SU-DHL-6 (cell line): ENCODE measurements around the gene CHRD.

Experiments used
- H2AFZ ChIP-seq: fragments of 200-600 bp; sonication (generic); 2 replicates; pipeline ENCODE4 v1.6.1; 2014; ENCODE audit warnings: low read depth, mild to moderate bottlenecking, moderate library complexity, mixed read lengths, antibody characterized with exemption, low read length; ENCODE audit not compliant: severe bottlenecking
- H3F3A ChIP-seq: fragments of 200-600 bp; shearing (Covaris generic); 2 replicates; pipeline ENCODE4 v1.6.0; 2016; ENCODE audit warnings: antibody characterized with exemption, mild to moderate bottlenecking; ENCODE audit not compliant: insufficient read depth
- H3K27ac ChIP-seq: fragments of 200-600 bp; sonication (generic); 2 replicates; pipeline ENCODE4 v1.5.1; 2016; ENCODE audit warnings: low read depth, mild to moderate bottlenecking, low read length, moderate library complexity, mixed read lengths
- H3K27me3 ChIP-seq: fragments of 200-600 bp; sonication (generic), shearing (Covaris generic); 2 replicates; pipeline ENCODE4 v1.6.0; 2014; ENCODE audit warnings: mild to moderate bottlenecking, low read length
- H3K36me3 ChIP-seq: fragments of 200-600 bp; sonication (generic); 2 replicates; pipeline ENCODE4 v1.6.1; 2014; ENCODE audit warnings: mild to moderate bottlenecking, low read length, mixed read lengths
- H3K4me2 ChIP-seq: fragments of 300-600, 200-600 bp; shearing (Covaris generic), sonication (generic); 2 replicates; pipeline ENCODE4 v1.6.0; 2014; ENCODE audit warnings: low read length, low read depth, mild to moderate bottlenecking; ENCODE audit not compliant: poor library complexity, severe bottlenecking
- H3K4me3 ChIP-seq: fragments of 200-600 bp; sonication (generic); 2 replicates; pipeline ENCODE4 v1.5.1; 2014; ENCODE audit warnings: antibody characterized with exemption, low read length, mild to moderate bottlenecking, mixed read lengths; ENCODE audit not compliant: insufficient read depth, poor library complexity, severe bottlenecking
- H3K79me2 ChIP-seq: fragments of 200-600 bp; sonication (generic); 2 replicates; pipeline ENCODE4 v1.6.1; 2014; ENCODE audit warnings: mild to moderate bottlenecking, low read length, moderate library complexity; ENCODE audit not compliant: insufficient read depth
- H3K9ac ChIP-seq: fragments of 200-600 bp; sonication (generic); 2 replicates; pipeline ENCODE4 v1.7.0; 2014; ENCODE audit warnings: mild to moderate bottlenecking, low read length
- H3K9me2 ChIP-seq: fragments of 200-600 bp; sonication (generic); replicated peaks from 2 replicates; pipeline ENCODE4 v1.6.1; 2014; ENCODE audit warnings: low read length; ENCODE audit not compliant: insufficient read depth
- H3K9me3 ChIP-seq: fragments of 200-600 bp; sonication (generic); 2 replicates; pipeline ENCODE4 v1.6.1; 2014; ENCODE audit warnings: low read length, mixed read lengths; ENCODE audit not compliant: insufficient read depth
- H4K20me1 ChIP-seq: fragments of 200-600 bp; sonication (generic); 2 replicates; pipeline ENCODE4 v1.6.1; 2014; ENCODE audit warnings: low read depth, mild to moderate bottlenecking, antibody characterized with exemption, low read length, moderate library complexity, mixed read lengths
- CTCF ChIP-seq: fragments of 200-600 bp; sonication (generic); IDR thresholded peaks from one replicate; pipeline ENCODE4 v1.5.1; 2017; ENCODE audit warnings: antibody characterized with exemption, mild to moderate bottlenecking, low read length, moderate library complexity; ENCODE audit not compliant: insufficient read depth, poor library complexity, severe bottlenecking
- EZH2phosphoT487 ChIP-seq: fragments of 200-600 bp; sonication (generic), shearing (Covaris generic); conservative IDR thresholded peaks from 2 replicates; pipeline ENCODE4 v1.6.1; 2018; ENCODE audit warnings: mild to moderate bottlenecking, antibody characterized with exemption, low read length, moderate library complexity, mixed read lengths

The CHRD gene

GRCh38 chr3:184351511-184352148 lies 28.2 kb upstream of the CHRD start:
- no peaks in the 10 kb centered on the region for H3K27me3 ChIP-seq
- H3K4me2 ChIP-seq: no peak overlapping the region
- no peaks in the 10 kb centered on the region for H3F3A ChIP-seq
- H3K79me2 ChIP-seq: no peaks in the 10 kb centered on the region
- no peak overlapping the region for H3K27ac ChIP-seq
- H4K20me1 ChIP-seq: no peaks in the 10 kb centered on the region
- no peaks in the 10 kb centered on the region for H3K36me3 ChIP-seq
- TF ChIP-seq CTCF (no peak), EZH2phosphoT487 (no peak)
- H3K9ac ChIP-seq: no peak overlapping the region
- no peak overlapping the region for H2AFZ ChIP-seq
- H3K9me2 ChIP-seq: no peaks in the 10 kb centered on the region
- no peaks in the 10 kb centered on the region for H3K9me3 ChIP-seq
- no peak overlapping the region for H3K4me3 ChIP-seq

- Histone ChIP-seq H3K4me2 (no peak overlapping the region), H2AFZ (no peak overlapping the region), H3F3A (no peaks in the 10 kb centered on the region), H3K9me3 (no peaks in the 10 kb centered on the region), H3K79me2 (no peaks in the 10 kb centered on the region), H3K36me3 (no peaks in the 10 kb centered on the region), H3K27ac (no peak overlapping the region), H3K9ac (no peak overlapping the region), H3K9me2 (no peaks in the 10 kb centered on the region), H3K27me3 (no peaks in the 10 kb centered on the region), H4K20me1 (no peaks in the 10 kb centered on the region), H3K4me3 (no peak overlapping the region)
- TF ChIP-seq CTCF: no peak
- TF ChIP-seq EZH2phosphoT487: no peak
Measured at GRCh38 chr3:184352149-184352785, 27.6 kb upstream of the CHRD start.

- Histone ChIP-seq H2AFZ (no peak overlapping the region), H3K36me3 (no peaks in the 10 kb centered on the region), H3K27me3 (no peaks in the 10 kb centered on the region), H3K4me2 (no peak overlapping the region), H3F3A (no peaks in the 10 kb centered on the region), H3K9me3 (no peaks in the 10 kb centered on the region), H3K9ac (no peak overlapping the region), H3K4me3 (no peak overlapping the region), H3K27ac (no peak overlapping the region), H3K79me2 (no peaks in the 10 kb centered on the region), H3K9me2 (no peaks in the 10 kb centered on the region), H4K20me1 (no peaks in the 10 kb centered on the region)
- TF ChIP-seq EZH2phosphoT487 (no peak), CTCF (no peak)
Measured at GRCh38 chr3:184352897-184353545, 26.8 kb upstream of the CHRD start.
